ENCODE data around the gene TIGD2.

Gene TIGD2

DNA sequence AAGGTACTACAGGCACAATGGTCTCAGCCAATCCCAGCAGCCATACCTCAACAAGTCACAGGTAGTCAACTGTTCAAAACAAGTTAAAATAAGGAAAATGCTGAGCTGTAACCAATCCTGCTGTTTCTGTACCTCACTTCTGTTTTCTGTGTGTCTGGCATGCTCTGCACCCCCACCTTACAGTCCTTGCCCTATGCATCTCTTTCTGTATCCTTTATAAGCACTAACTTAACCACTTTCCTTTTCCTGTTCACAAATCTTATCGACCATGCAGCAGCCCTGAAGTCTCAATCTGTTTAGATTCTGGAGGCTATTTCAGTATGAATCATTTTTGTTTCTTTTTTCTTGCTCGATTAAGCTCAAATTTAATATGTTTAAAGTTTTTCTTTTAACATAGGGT is 41.9 kb upstream of the TIGD2 start:
- H3K79me2 ChIP-seq (ENCODE audit: control insufficient read depth, low read length): no peaks in the 10 kb centered on the region
- no peaks in the 10 kb centered on the region; the same call in 1 of the 2 replicates for H3K9me3 ChIP-seq (ENCODE audit: control insufficient read depth, insufficient read depth, low read length)
- TF ChIP-seq, protein P1, sequence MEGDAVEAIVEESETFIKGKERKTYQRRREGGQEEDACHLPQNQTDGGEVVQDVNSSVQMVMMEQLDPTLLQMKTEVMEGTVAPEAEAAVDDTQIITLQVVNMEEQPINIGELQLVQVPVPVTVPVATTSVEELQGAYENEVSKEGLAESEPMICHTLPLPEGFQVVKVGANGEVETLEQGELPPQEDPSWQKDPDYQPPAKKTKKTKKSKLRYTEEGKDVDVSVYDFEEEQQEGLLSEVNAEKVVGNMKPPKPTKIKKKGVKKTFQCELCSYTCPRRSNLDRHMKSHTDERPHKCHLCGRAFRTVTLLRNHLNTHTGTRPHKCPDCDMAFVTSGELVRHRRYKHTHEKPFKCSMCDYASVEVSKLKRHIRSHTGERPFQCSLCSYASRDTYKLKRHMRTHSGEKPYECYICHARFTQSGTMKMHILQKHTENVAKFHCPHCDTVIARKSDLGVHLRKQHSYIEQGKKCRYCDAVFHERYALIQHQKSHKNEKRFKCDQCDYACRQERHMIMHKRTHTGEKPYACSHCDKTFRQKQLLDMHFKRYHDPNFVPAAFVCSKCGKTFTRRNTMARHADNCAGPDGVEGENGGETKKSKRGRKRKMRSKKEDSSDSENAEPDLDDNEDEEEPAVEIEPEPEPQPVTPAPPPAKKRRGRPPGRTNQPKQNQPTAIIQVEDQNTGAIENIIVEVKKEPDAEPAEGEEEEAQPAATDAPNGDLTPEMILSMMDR (IDR thresholded peaks at IDR 0.05; ENCODE audit: low read depth, low read length, poor library complexity, severe bottlenecking): no peak
- no peak for TF ChIP-seq EZH2phosphoT487 (IDR thresholded peaks at IDR 0.05; ENCODE audit: borderline replicate concordance, low read length)
- H3K9me2 ChIP-seq (replicated peaks; ENCODE audit: control insufficient read depth, low read length): no peaks in the 10 kb centered on the region
- H3K27ac ChIP-seq (ENCODE audit: low read depth, low read length): no peak overlapping the region
- H3K4me3 ChIP-seq (ENCODE audit: low read length): no peak overlapping the region
- no peaks in the 10 kb centered on the region for H3F3A ChIP-seq (ENCODE audit: control insufficient read depth, insufficient read depth)
- H3K4me2 ChIP-seq (ENCODE audit: low read length): no peak overlapping the region
- peaks cover 9% of the 10 kb centered on the region for H3K27me3 ChIP-seq (ENCODE audit: control insufficient read depth, low read length)
- H4K20me1 ChIP-seq (ENCODE audit: control insufficient read depth, insufficient read depth, low read depth, low read length): no peaks in the 10 kb centered on the region
- no peaks in the 10 kb centered on the region for H3K4me1 ChIP-seq (ENCODE audit: control insufficient read depth, low read length)
- no peaks in the 10 kb centered on the region for H3K36me3 ChIP-seq (ENCODE audit: control insufficient read depth, low read length)

DNA sequence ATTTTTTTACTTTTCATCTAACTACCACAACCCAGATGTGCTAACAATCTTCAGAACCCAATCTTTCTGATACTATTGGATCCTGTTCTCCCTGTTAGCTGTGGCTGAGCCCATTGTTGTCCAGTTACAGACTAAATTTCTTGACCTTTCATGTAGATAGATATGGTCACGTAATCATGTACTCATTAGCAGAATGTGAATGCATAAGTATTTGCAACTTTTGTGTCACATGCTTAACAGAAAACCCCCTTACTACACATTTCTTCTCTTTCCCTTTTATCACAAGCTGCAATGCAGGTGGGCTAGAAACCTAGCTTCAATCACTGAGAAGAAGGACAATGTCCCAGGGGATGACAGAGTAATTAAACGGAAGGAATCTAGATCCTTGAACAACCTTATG is 41.3 kb upstream of the TIGD2 start:
- H3K79me2 ChIP-seq (ENCODE audit: control insufficient read depth, low read length): no peaks in the 10 kb centered on the region
- no peaks in the 10 kb centered on the region for H3K36me3 ChIP-seq (ENCODE audit: control insufficient read depth, low read length)
- H3K27ac ChIP-seq (ENCODE audit: low read depth, low read length): no peak overlapping the region
- H4K20me1 ChIP-seq (ENCODE audit: control insufficient read depth, insufficient read depth, low read depth, low read length): no peaks in the 10 kb centered on the region
- TF ChIP-seq, protein P1 (IDR thresholded peaks at IDR 0.05; ENCODE audit: low read depth, low read length, poor library complexity, severe bottlenecking): no peak
- TF ChIP-seq EZH2phosphoT487 (IDR thresholded peaks at IDR 0.05; ENCODE audit: borderline replicate concordance, low read length): no peak
- no peaks in the 10 kb centered on the region for H3K4me1 ChIP-seq (ENCODE audit: control insufficient read depth, low read length)
- peaks cover 9% of the 10 kb centered on the region for H3K27me3 ChIP-seq (ENCODE audit: control insufficient read depth, low read length)
- H3K4me2 ChIP-seq (ENCODE audit: low read length): no peak overlapping the region
- no peaks in the 10 kb centered on the region for H3F3A ChIP-seq (ENCODE audit: control insufficient read depth, insufficient read depth)
- H3K4me3 ChIP-seq (ENCODE audit: low read length): no peak overlapping the region
- H3K9me3 ChIP-seq (ENCODE audit: control insufficient read depth, insufficient read depth, low read length): no peaks in the 10 kb centered on the region; the same call in 1 of the 2 replicates
- H3K9me2 ChIP-seq (replicated peaks; ENCODE audit: control insufficient read depth, low read length): no peaks in the 10 kb centered on the region

DNA sequence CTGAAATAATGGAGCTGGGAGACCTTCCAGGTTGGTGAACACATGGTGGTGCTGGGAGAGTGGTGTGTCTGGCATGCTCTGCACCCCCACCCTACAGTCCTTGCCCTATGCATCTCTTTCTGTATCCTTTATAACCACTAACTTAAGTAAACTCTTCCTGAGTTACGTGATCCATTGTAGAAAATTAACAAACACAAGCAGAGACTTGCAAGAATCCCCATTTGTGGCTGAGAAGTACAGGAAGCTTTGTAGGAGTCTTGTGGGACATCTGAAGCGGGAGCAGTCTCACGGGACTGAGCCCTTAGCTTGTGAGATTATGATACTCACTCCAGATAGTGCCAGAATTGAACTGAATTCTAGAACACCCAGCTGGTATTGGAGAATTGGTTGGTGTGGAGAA is 40.0 kb upstream of the TIGD2 start:
- Histone ChIP-seq H3K27me3 (ENCODE audit: control insufficient read depth, low read length) (peaks cover 9% of the 10 kb centered on the region), H3K4me2 (ENCODE audit: low read length) (no peak overlapping the region), H4K20me1 (ENCODE audit: control insufficient read depth, insufficient read depth, low read depth, low read length) (no peaks in the 10 kb centered on the region), H3K79me2 (ENCODE audit: control insufficient read depth, low read length) (no peaks in the 10 kb centered on the region), H3K9me2 (replicated peaks; ENCODE audit: control insufficient read depth, low read length) (no peaks in the 10 kb centered on the region), H3K4me1 (ENCODE audit: control insufficient read depth, low read length) (no peaks in the 10 kb centered on the region), H3F3A (ENCODE audit: control insufficient read depth, insufficient read depth) (no peaks in the 10 kb centered on the region), H3K9me3 (ENCODE audit: control insufficient read depth, insufficient read depth, low read length) (no peaks in the 10 kb centered on the region; the same call in 1 of the 2 replicates), H3K4me3 (ENCODE audit: low read length) (no peak overlapping the region), H3K36me3 (ENCODE audit: control insufficient read depth, low read length) (no peaks in the 10 kb centered on the region), H3K27ac (ENCODE audit: low read depth, low read length) (no peak overlapping the region)
- no peak for TF ChIP-seq EZH2phosphoT487 (IDR thresholded peaks at IDR 0.05; ENCODE audit: borderline replicate concordance, low read length)
- TF ChIP-seq, protein P1 (IDR thresholded peaks at IDR 0.05; ENCODE audit: low read depth, low read length, poor library complexity, severe bottlenecking): no peak
